ENCODE results near the gene BRMS1. TPM values are rescaled to one million over a fixed set of nuclear protein-coding genes. Genes with fewer than 3 reads are reported as not detected.

BRMS1 gene
- total and polyA plus RNA-seq, 10 of the 15 experiments (the other 5 are each of a cell fraction or from before 2014, with no cell fraction given), result 2.1 to 85.3 (median 48.5) TPM

DNA sequence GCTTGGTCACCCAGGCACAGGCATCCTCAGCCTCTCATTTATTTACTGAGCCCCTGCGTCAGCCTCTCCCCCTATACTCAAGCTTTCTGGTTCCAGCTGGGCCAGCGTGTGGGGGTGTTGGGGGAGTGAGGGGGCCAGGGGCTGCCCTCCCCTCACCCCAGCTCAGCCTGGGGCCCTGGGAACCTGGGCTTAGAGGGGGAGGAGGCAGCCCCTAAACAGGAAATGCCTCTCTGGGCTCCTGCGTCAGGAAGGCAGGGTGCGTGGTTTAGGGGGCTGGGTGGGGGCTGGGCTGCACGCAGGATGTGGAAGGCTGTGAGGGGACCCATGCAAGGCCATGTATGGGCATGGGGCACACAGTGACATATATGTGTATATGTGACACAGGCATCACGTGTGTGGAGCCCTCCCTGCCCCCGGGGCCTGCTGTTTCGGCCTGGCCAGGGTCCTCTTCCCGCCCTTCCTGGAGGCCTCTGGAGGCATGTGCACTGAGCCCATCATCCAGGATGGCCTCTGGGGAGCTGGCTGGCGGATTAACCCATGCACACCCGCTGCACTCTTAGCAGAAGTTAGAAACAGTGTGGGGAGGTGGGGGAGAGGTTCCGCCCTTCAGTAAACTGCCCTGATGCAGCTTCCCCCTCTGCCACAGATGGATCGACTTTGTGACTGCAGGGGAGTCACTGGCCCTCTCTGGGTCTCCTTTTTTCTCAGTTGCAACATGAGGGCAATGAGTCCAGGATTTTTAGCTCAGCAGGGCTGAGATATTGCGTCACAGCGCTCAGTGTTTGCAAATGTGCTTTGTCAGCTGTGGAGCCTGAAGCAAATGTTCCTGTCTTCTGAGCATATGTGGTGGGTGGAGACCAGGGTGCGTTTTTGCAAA lies 26.9 kb downstream of the BRMS1 start (continued):
- TF ChIP-seq ZBTB4 (CRISPR knock-in tag; IDR thresholded peaks at IDR 0.05), result no peak

- ChIA-PET SMC1A (ENCODE audit: uncharacterized antibody, unreplicated experiment) (interaction anchor here (1.2 kb wide), 3 partner anchors 11 to 32 kb away, joined by 3 to 4 read pairs (median 3); no protein-coding TSS in a partner anchor), POLR2A (interaction anchor here (0.9 to 1.6 kb wide), 2 partner anchors 28 to 49 kb away, joined by 3 read pairs; partner anchors contain the start of genes RAB1B and YIF1A), CTCF (interaction anchor here (1.0 to 1.9 kb wide), 3 partner anchors 9 to 68 kb away, joined by 3 to 7 read pairs (median 6); partner anchors contain the start of gene YIF1A), RAD21 (ENCODE audit: unreplicated experiment) (interaction anchor here (0.6 to 0.8 kb wide), 2 partner anchors 69 to 244 kb away, joined by 3 to 5 read pairs; no protein-coding TSS in a partner anchor)
- peak; percentile 83 for FAIRE-seq
- intact Hi-C loops (cut with micrococcal nuclease; ENCODE audit: unreplicated experiment) (no loop called here), in situ Hi-C loops (cut with MboI) (no loop called here)
- peak; percentile 33 for ATAC-seq
- peak overlapping the region; percentile 73 for H2AFZ ChIP-seq (ENCODE audit: control insufficient read depth, low read depth, low read length)
- DNase-seq (ENCODE audit: low read depth, low spot score), result no peak
- WGBS (ENCODE audit: insufficient coverage, insufficient replicate concordance, low lambda C conversion rate, missing lambda C conversion rate), result 6% methylated on average over 13 of the region's 14 CpGs
- H3K79me2 ChIP-seq (ENCODE audit: control insufficient read depth, insufficient read depth, low read length), result no peaks in the 10 kb centered on the region
- BruUV-seq (replicated peaks), result no TSS peak
- no peaks in the 10 kb centered on the region; the same call in 2 of the 3 replicates for H3K9me3 ChIP-seq (replicated peaks; ENCODE audit: control insufficient read depth, insufficient read depth, low read length)
- H3K9ac ChIP-seq (ENCODE audit: control insufficient read depth, insufficient read depth, low read length), result peak overlapping the region; percentile 34; the same call in 1 of the 2 replicates
- no peak overlapping the region for H3K4me3 ChIP-seq
- H3K4me2 ChIP-seq (ENCODE audit: control insufficient read depth, insufficient read depth), result peak overlapping the region; percentile 70
- H3K27ac ChIP-seq (ENCODE audit: control insufficient read depth, insufficient read depth), result peak overlapping the region; percentile 82
- H3K36me3 ChIP-seq (ENCODE audit: control insufficient read depth in 2 of 2, insufficient read depth in 2 of 2, low read length in 1 of 2), result no peaks in the 10 kb centered on the region
- no peaks in the 10 kb centered on the region; a peak in 1 of 4 replicates for H3K27me3 ChIP-seq (replicated peaks in 1 of 2; ENCODE audit: control insufficient read depth in 2 of 2, insufficient read depth in 2 of 2, low read length in 1 of 2)
- peaks cover 18% of the 10 kb centered on the region for H3K4me1 ChIP-seq (ENCODE audit: control insufficient read depth, insufficient read depth, low read length)
- no peaks in the 10 kb centered on the region for H4K20me1 ChIP-seq (ENCODE audit: control insufficient read depth, insufficient read depth)
- TF ChIP-seq EP300 (IDR thresholded peaks at IDR 0.05; ENCODE audit: borderline replicate concordance in 1 of 2, control insufficient read depth in 1 of 2, low read depth in 2 of 2, low read length in 2 of 2) (no peak), SMARCA5 (IDR thresholded peaks at IDR 0.05) (no peak), MEF2A (IDR thresholded peaks at IDR 0.05; ENCODE audit: insufficient read depth, low read depth, low read length) (no peak), ZNF24 (IDR thresholded peaks at IDR 0.05) (no peak), BMI1 (IDR thresholded peaks at IDR 0.05; ENCODE audit: borderline replicate concordance) (no peak), SP1 (IDR thresholded peaks at IDR 0.05; ENCODE audit: low read depth, low read length) (no peak), FOXK2 (IDR thresholded peaks at IDR 0.05) (no peak), ATF7 (IDR thresholded peaks at IDR 0.05; ENCODE audit: low read depth) (no peak), SKIL (IDR thresholded peaks at IDR 0.05; ENCODE audit: low read depth, poor library complexity, severe bottlenecking) (no peak), RCOR1 (conservative IDR thresholded peaks at IDR 0.05; ENCODE audit: low read depth, low read length) (no peak), SREBF2 (IDR thresholded peaks at IDR 0.05; ENCODE audit: low read length) (no peak), HDAC6 (IDR thresholded peaks at IDR 0.05; ENCODE audit: unreplicated experiment) (no peak), HSF1 (IDR thresholded peaks at IDR 0.05; ENCODE audit: low read depth, low read length) (no peak), RFX5 (IDR thresholded peaks at IDR 0.05; ENCODE audit: low read depth, low read length) (no peak)
Observed at GRCh38 chr11:66317322-66317722, 27.6 kb downstream of the BRMS1 start.

Data from GM12878 (cell line).